ENCODE measurements around the gene TRIP12.

DNA sequence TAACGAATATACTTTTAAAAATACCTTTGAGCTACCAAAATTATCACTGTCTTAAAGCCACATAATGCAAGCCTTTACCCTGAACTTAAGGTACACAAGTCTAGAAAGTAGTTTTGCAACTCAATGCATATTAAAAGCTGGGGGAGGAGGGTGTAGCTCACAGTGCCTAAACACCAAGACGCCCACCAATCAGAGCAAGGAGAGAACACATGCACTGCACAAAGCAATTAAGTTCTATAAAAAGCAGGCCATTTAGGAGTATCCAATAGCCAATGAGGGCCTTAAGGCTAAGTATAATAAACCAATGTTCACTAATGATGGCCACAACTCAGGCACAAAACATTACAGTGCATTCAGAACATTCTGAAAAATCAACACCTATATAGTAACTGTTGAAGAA is 16.2 kb downstream of the TRIP12 start:
- TF ChIP-seq BHLHE40 (IDR thresholded peaks at IDR 0.05; ENCODE audit: low read depth, low read length) (no peak), POLR2A (IDR thresholded peaks at IDR 0.05; ENCODE audit: low read depth, low read length) (no peak), CHD1 (IDR thresholded peaks at IDR 0.05; ENCODE audit: low read depth, low read length) (no peak)
- TF ChIP-seq, protein P1, sequence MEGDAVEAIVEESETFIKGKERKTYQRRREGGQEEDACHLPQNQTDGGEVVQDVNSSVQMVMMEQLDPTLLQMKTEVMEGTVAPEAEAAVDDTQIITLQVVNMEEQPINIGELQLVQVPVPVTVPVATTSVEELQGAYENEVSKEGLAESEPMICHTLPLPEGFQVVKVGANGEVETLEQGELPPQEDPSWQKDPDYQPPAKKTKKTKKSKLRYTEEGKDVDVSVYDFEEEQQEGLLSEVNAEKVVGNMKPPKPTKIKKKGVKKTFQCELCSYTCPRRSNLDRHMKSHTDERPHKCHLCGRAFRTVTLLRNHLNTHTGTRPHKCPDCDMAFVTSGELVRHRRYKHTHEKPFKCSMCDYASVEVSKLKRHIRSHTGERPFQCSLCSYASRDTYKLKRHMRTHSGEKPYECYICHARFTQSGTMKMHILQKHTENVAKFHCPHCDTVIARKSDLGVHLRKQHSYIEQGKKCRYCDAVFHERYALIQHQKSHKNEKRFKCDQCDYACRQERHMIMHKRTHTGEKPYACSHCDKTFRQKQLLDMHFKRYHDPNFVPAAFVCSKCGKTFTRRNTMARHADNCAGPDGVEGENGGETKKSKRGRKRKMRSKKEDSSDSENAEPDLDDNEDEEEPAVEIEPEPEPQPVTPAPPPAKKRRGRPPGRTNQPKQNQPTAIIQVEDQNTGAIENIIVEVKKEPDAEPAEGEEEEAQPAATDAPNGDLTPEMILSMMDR (conservative IDR thresholded peaks at IDR 0.05; ENCODE audit: low read depth, low read length), result no peak
- TF ChIP-seq, protein P2, sequence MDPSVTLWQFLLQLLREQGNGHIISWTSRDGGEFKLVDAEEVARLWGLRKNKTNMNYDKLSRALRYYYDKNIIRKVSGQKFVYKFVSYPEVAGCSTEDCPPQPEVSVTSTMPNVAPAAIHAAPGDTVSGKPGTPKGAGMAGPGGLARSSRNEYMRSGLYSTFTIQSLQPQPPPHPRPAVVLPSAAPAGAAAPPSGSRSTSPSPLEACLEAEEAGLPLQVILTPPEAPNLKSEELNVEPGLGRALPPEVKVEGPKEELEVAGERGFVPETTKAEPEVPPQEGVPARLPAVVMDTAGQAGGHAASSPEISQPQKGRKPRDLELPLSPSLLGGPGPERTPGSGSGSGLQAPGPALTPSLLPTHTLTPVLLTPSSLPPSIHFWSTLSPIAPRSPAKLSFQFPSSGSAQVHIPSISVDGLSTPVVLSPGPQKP (IDR thresholded peaks at IDR 0.05; ENCODE audit: borderline replicate concordance, low read depth, low read length), result no peak
- TF ChIP-seq, protein P3, sequence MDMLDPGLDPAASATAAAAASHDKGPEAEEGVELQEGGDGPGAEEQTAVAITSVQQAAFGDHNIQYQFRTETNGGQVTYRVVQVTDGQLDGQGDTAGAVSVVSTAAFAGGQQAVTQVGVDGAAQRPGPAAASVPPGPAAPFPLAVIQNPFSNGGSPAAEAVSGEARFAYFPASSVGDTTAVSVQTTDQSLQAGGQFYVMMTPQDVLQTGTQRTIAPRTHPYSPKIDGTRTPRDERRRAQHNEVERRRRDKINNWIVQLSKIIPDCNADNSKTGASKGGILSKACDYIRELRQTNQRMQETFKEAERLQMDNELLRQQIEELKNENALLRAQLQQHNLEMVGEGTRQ (IDR thresholded peaks at IDR 0.05; ENCODE audit: low read depth, low read length), result no peak
